Left ventricle myocardium inferior (tissue), 1 donor: ENCODE results near the gene CCDC149. TPM values are rescaled to one million over a fixed set of nuclear protein-coding genes. Genes with fewer than 3 reads are reported as not detected.

Source experiments
- DNase-seq: peaks from one replicate; pipeline ENCODE4 v3.0.0-alpha.2; 2020
- H3K27ac ChIP-seq: fragments of 200-600 bp; replicated peaks from 2 replicates; pipeline ENCODE4 v1.8.0; 2021
- H3K27me3 ChIP-seq: fragments of 200-600 bp; 2 replicates; pipeline ENCODE4 v1.8.0; 2021; ENCODE audit warnings: low read depth
- H3K36me3 ChIP-seq: fragments of 200-600 bp; 2 replicates; pipeline ENCODE4 v1.8.0; 2021
- H3K4me1 ChIP-seq: fragments of 200-600 bp; 2 replicates; pipeline ENCODE4 v1.8.0; 2021
- H3K4me3 ChIP-seq: fragments of 200-600 bp; 2 replicates; pipeline ENCODE4 v1.8.0; 2021; ENCODE audit warnings: mild to moderate bottlenecking, moderate library complexity
- H3K9me3 ChIP-seq: fragments of 200-600 bp; replicated peaks from 2 replicates; pipeline ENCODE4 v1.8.0; 2021
- CTCF ChIP-seq: fragments of 200-600 bp; IDR thresholded peaks from 2 replicates; pipeline ENCODE4 v1.8.0; 2021; ENCODE audit warnings: antibody characterized with exemption, mild to moderate bottlenecking, borderline replicate concordance
- intact Hi-C: fragments of 100-400 bp; cut with micrococcal nuclease; formaldehyde crosslinking; loops from one replicate; pipeline ENCODE4 v1.11.0; 2022
- total RNA-seq: library from RNA; stranded (reverse); fragmentation: NEBNext Ultra II Directional; extraction: Animal tissue kit (Norgen Biotek cat#: 25700); gene quantifications from one replicate; pipeline ENCODE4 v1.2.1, GENCODE V29; 2021
- donor health status: DM: no; HTN: yes; CAD: no; lungs with severe emphysema.

CCDC149 gene
- total RNA-seq, 1 donor from 2014 or later = 9.0 TPM

DNA sequence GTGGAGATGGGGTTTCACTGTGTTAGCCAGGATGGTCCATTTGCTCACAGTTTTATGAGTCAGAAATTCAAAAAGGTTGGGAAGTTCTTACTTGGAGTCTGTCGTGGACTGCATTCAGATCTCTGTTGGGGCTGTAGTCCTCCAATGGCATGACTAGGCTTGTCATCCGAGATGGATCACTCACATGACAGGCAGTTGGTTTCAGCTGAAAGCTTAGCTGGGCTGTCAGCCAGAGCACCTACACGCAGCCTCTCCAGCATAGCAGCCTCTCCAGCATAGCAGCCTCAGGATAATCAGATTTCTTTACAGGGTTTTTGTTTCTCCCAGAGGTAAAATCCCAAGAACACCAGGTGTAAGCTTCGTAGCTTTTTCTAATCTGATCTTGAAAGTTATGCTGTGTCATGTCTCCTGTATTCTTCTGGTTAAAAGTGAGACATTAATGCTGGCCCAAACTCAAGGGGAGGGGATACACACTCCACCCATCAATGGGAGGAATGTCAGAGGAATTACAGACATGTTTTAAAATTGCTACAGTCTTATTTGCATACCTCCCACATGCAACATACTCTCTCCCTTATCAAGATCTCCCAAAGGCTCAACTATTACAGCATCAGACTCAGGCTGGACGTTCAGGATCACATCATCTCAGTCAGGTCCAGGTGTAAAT is 149.1 kb downstream of the CCDC149 start:
- Histone ChIP-seq H3K4me1 (no peaks in the 10 kb centered on the region), H3K27ac (no peak overlapping the region), H3K36me3 (no peaks in the 10 kb centered on the region), H3K27me3 (no peaks in the 10 kb centered on the region), H3K9me3 (no peaks in the 10 kb centered on the region), H3K4me3 (no peak overlapping the region)
- intact Hi-C loops = no loop called here
- TF ChIP-seq CTCF = no peak
- DNase-seq = no peak

Other genes with a start within 250 kb of the CCDC149 start
- gene SOD3, start 117.5 kb downstream of the CCDC149 start, total RNA-seq = 64.2 TPM
- gene LGI2, start 117.9 kb upstream of the CCDC149 start, total RNA-seq = 3.0 TPM
- 4.9 TPM for gene SEPSECS, start 247.4 kb upstream of the CCDC149 start, total RNA-seq